ENCODE data around the gene LINGO3. TPM values are rescaled to one million over a fixed set of nuclear protein-coding genes. Genes with fewer than 3 reads are reported as not detected.
A peak's percentile ranks its signal among the peaks of the same experiment; 100 is the strongest.

LINGO3 gene
- total and polyA plus RNA-seq, 2 donors (not counting 1 experiment from before 2014, with no cell fraction given): 1.1 to 3.9 TPM

- peak overlapping the region; percentile 75 to 81 for H3K27ac ChIP-seq (ENCODE audit: low read length in 2 of 2)
- Mint-ChIP-seq H3K4me3 (peak overlapping the region; percentile 97), H3K27ac (peak overlapping the region; percentile 87), H3K9me3 (ENCODE audit: insufficient read depth) (no peaks in the 10 kb centered on the region), H3K27me3 (no peaks in the 10 kb centered on the region), H3K4me1 (peaks cover 51% of the 10 kb centered on the region)
- CTCF ChIA-PET: interaction anchor here (0.6 to 3.2 kb wide), 15 partner anchors 9 to 328 kb away, joined by 3 to 30 read pairs (median 5); partner anchors contain the start of gene PLEKHJ1
- peaks cover 46 to 62% of the 10 kb centered on the region in 2 donors for H3K4me1 ChIP-seq (ENCODE audit: control insufficient read depth in 2 of 2, insufficient read depth in 2 of 2, low read length in 2 of 2)
- H2AFZ ChIP-seq (ENCODE audit: insufficient read depth, low read depth, low read length, poor library complexity, severe bottlenecking): peak overlapping the region; percentile 50
- H3K4me3 ChIP-seq (ENCODE audit: control extremely low read depth in 1 of 5, extremely low read depth in 1 of 5, insufficient read depth in 1 of 5, low read depth in 2 of 5, low read length in 4 of 5): peak overlapping the region; percentile 30 to 82 (median 71)
- H4K20me1 ChIP-seq (ENCODE audit: control insufficient read depth, insufficient read depth, low read length, poor library complexity, severe bottlenecking): peaks cover 41% of the 10 kb centered on the region
- no peak for TF ChIP-seq CTCF (IDR thresholded peaks at IDR 0.05)
- TF ChIP-seq EZH2 (IDR thresholded peaks at IDR 0.05; ENCODE audit: borderline replicate concordance, insufficient read depth, low read depth, low read length, poor library complexity, severe bottlenecking): no peak
- no peaks in the 10 kb centered on the region for H3K9me3 ChIP-seq (ENCODE audit: control extremely low read depth in 1 of 3, control insufficient read depth in 2 of 3, insufficient read depth in 1 of 3, low read length in 2 of 3)
- peak overlapping the region; percentile 82 for H3K4me2 ChIP-seq (replicated peaks; ENCODE audit: low read depth, low read length, poor library complexity, severe bottlenecking)
- under 1% methylated on average over 74 of the region's 74 CpGs for WGBS (ENCODE audit: insufficient coverage)
- POLR2A ChIA-PET: interaction anchor here (0.6 to 3.4 kb wide), 15 partner anchors 8 to 439 kb away, joined by 3 to 65 read pairs (median 5); no protein-coding TSS in a partner anchor
- peaks cover 60% of the 10 kb centered on the region for H3K79me2 ChIP-seq (ENCODE audit: control insufficient read depth, insufficient read depth, low read length)
- peak; percentile 69 for ATAC-seq (ENCODE audit: low read depth)
- no peaks in the 10 kb centered on the region for H3K27me3 ChIP-seq (replicated peaks in 1 of 4; ENCODE audit: control extremely low read depth in 1 of 4, control insufficient read depth in 3 of 4, insufficient read depth in 4 of 4, low read length in 3 of 4)
- H3K9ac ChIP-seq (ENCODE audit: low read length): peak overlapping the region; percentile 69
- intact Hi-C loops (cut with micrococcal nuclease): loop anchor here (1.0 to 5.0 kb wide), 3 partner anchors 15 to 42 kb away; no protein-coding TSS in a partner anchor
- peaks cover 0 to 14% of the 10 kb centered on the region in 2 experiments for H3K36me3 ChIP-seq (replicated peaks in 1 of 2; ENCODE audit: control extremely low read depth in 1 of 2, control insufficient read depth in 1 of 2, extremely low read depth in 1 of 2, insufficient read depth in 2 of 2, low read length in 1 of 2)
- DNase-seq: peak; percentile 92
Observed at GRCh38 chr19:2289714-2290435, 18.1 kb downstream of the LINGO3 start.
